DND-41 (cell line): ENCODE results near the gene FAM163B.

Experiments
- ATAC-seq: fragments of 200-7000 bp; cut with Tn5 transposase; 3 replicates; pipeline ENCODE4 v1.9.1; 2021; ENCODE audit warnings: low read depth; ENCODE audit not compliant: insufficient read depth
- DNase-seq: peaks from one replicate; pipeline ENCODE4 v3.0.0-alpha.2; 2020
- H2AFZ ChIP-seq: 2 replicates; pipeline ENCODE4 v1.6.0; 2012; ENCODE audit warnings: low read depth, low read length
- H3K27ac ChIP-seq: 2 replicates; pipeline ENCODE4 v1.5.1; 2012; ENCODE audit warnings: low read length, inconsistent platforms
- H3K27me3 ChIP-seq: fragments of 200-600 bp; sonication (generic); 2 replicates; pipeline ENCODE4 v1.6.0; 2012; ENCODE audit warnings: low read length, mild to moderate bottlenecking, inconsistent platforms; ENCODE audit not compliant: insufficient read depth, poor library complexity
- H3K36me3 ChIP-seq: 2 replicates; pipeline ENCODE4 v1.5.1; 2012; ENCODE audit warnings: low read length, inconsistent platforms; ENCODE audit not compliant: insufficient read depth
- H3K4me1 ChIP-seq: 2 replicates; pipeline ENCODE4 v1.5.1; 2012; ENCODE audit warnings: mild to moderate bottlenecking, low read length; ENCODE audit not compliant: insufficient read depth
- H3K4me2 ChIP-seq: 2 replicates; pipeline ENCODE4 v1.6.0; 2012; ENCODE audit warnings: mild to moderate bottlenecking, moderate library complexity, low read length, inconsistent platforms; ENCODE audit not compliant: insufficient read depth
- H3K4me3 ChIP-seq, 2 experiments: fragments of 200-600 bp in 1 of 2; shearing (Covaris generic) in 1 of 2; 2 replicates each; pipeline ENCODE4 v1.5.1; 2012 to 2016; ENCODE audit warnings: inconsistent platforms in 2 of 2, low read length in 2 of 2, mild to moderate bottlenecking in 2 of 2, low read depth in 1 of 2, moderate library complexity in 1 of 2
- H3K79me2 ChIP-seq: 2 replicates; pipeline ENCODE4 v1.6.0; 2012; ENCODE audit warnings: low read length, inconsistent platforms; ENCODE audit not compliant: insufficient read depth
- H3K9ac ChIP-seq: 2 replicates; pipeline ENCODE4 v1.6.0; 2012; ENCODE audit warnings: low read depth, mild to moderate bottlenecking, inconsistent platforms, low read length, moderate library complexity
- H3K9me3 ChIP-seq: 2 replicates; pipeline ENCODE4 v1.5.1; 2012; ENCODE audit warnings: low read length, moderate library complexity, mild to moderate bottlenecking, inconsistent platforms; ENCODE audit not compliant: insufficient read depth, severe bottlenecking
- H4K20me1 ChIP-seq: 2 replicates; pipeline ENCODE4 v1.6.0; 2012; ENCODE audit warnings: low read length; ENCODE audit not compliant: insufficient read depth
- CTCF ChIP-seq: IDR thresholded peaks from 2 replicates; pipeline ENCODE4 v1.5.1; 2012; ENCODE audit warnings: borderline replicate concordance, low read length, moderate library complexity, mild to moderate bottlenecking; ENCODE audit not compliant: poor library complexity, severe bottlenecking; ENCODE audit errors: extremely low read depth
- EZH2 ChIP-seq: IDR thresholded peaks from 3 replicates; pipeline ENCODE4 v1.6.1; 2012; ENCODE audit warnings: borderline replicate concordance, low read depth, mild to moderate bottlenecking, moderate library complexity, low read length, inconsistent platforms; ENCODE audit not compliant: severe bottlenecking

FAM163B gene

GRCh38 chr9:133633681-133634080 is 24.5 kb upstream of the FAM163B start:
- DNase-seq = no peak
- Histone ChIP-seq H3K9ac (no peak overlapping the region), H3K4me3 (no peak overlapping the region)

DNA sequence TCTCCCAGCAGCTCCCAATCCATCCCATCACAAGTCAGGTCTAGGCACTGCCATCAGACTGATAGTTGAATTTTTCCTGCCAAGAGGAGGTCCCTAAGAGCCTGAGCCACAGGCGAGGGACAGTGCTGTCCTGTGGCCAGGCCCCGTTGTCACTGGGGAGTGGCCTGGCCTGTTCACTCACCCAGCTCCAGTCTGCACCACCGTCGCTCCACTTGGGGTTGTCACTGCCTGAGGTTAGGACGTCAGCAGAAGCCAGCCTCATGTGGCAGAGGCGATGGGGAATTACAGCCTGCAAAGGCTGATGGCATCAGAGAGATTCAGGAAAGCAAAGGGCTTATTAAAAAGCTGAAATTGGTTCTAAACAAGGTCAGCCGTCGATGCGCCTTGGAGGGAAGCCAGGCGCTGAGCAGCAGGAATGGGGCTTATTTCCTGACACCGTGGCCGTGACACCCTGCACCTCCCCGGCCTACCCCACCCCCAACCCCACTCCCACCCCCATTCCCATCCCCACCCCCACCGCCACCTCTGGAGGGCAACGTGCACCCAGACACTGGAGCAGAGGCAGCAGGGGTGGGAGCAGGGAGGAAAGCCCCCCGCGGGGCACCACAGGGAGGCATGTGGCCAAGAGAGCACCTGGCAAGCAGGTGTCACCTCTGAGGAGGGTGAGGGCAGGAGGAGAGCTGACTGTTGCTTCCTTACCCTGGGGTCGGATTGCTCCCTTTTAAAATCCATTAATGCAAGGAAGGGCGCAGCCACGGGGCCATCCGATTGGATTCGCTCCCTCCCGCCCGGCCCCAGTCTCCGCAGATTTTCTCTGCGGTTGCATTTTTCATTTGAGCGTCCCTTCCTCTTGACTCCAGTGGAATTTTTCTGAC is 23.9 kb upstream of the FAM163B start:
- ATAC-seq = no peak
- no peaks in the 10 kb centered on the region; the same call in 1 of the 2 replicates for H4K20me1 ChIP-seq
- TF ChIP-seq EZH2 = no peak
- no peak for TF ChIP-seq CTCF
- no peak overlapping the region for H3K4me2 ChIP-seq
- H2AFZ ChIP-seq = no peak overlapping the region
- H3K27me3 ChIP-seq = no peaks in the 10 kb centered on the region
- DNase-seq = no peak
- no peak overlapping the region for H3K4me3 ChIP-seq
- H3K79me2 ChIP-seq = no peaks in the 10 kb centered on the region
- no peaks in the 10 kb centered on the region for H3K9me3 ChIP-seq
- peaks cover 4% of the 10 kb centered on the region for H3K4me1 ChIP-seq
- H3K27ac ChIP-seq = no peak overlapping the region
- no peaks in the 10 kb centered on the region for H3K36me3 ChIP-seq
- H3K9ac ChIP-seq = no peak overlapping the region

More at GRCh38 chr9:133633681-133634080, 24.5 kb upstream of the FAM163B start:
- H4K20me1 ChIP-seq = no peaks in the 10 kb centered on the region; the same call in 1 of the 2 replicates
- H2AFZ ChIP-seq = no peak overlapping the region
- peaks cover 4% of the 10 kb centered on the region for H3K4me1 ChIP-seq
- H3K4me2 ChIP-seq = no peak overlapping the region
- TF ChIP-seq EZH2 = no peak
- no peak for ATAC-seq
- no peak overlapping the region for H3K27ac ChIP-seq
- no peaks in the 10 kb centered on the region for H3K79me2 ChIP-seq
- H3K27me3 ChIP-seq = no peaks in the 10 kb centered on the region
- H3K9me3 ChIP-seq = no peaks in the 10 kb centered on the region
- no peaks in the 10 kb centered on the region for H3K36me3 ChIP-seq

- no peaks in the 10 kb centered on the region; the same call in 1 of the 2 replicates for H4K20me1 ChIP-seq
- peaks cover 4% of the 10 kb centered on the region for H3K4me1 ChIP-seq
- no peak overlapping the region for H3K4me3 ChIP-seq
- H3K36me3 ChIP-seq = no peaks in the 10 kb centered on the region
- H3K79me2 ChIP-seq = no peaks in the 10 kb centered on the region
- no peak overlapping the region for H3K4me2 ChIP-seq
- H2AFZ ChIP-seq = no peak overlapping the region
- H3K9me3 ChIP-seq = no peaks in the 10 kb centered on the region
- no peaks in the 10 kb centered on the region for H3K27me3 ChIP-seq
- ATAC-seq (no peak), DNase-seq (no peak)
- TF ChIP-seq CTCF (no peak), EZH2 (no peak)
- H3K9ac ChIP-seq = no peak overlapping the region
- H3K27ac ChIP-seq = no peak overlapping the region
These were observed 21.9 kb upstream of the FAM163B start for GRCh38 chr9:133631111-133631510.
